ENCODE measurements around the gene VASP. TPM values are rescaled to one million over a fixed set of nuclear protein-coding genes. Genes with fewer than 3 reads are reported as not detected.
A peak's percentile ranks its signal among the peaks of the same experiment; 100 is the strongest.

VASP gene
- total and polyA plus RNA-seq, 2 donors (not counting 1 experiment from before 2014, with no cell fraction given), result 79.5 to 108 TPM

GRCh38 chr19:45542234-45542668 is 35.0 kb downstream of the VASP start:
- Histone ChIP-seq H3K27me3 (replicated peaks in 1 of 4; ENCODE audit: control extremely low read depth in 1 of 4, control insufficient read depth in 3 of 4, insufficient read depth in 4 of 4, low read length in 3 of 4) (no peaks in the 10 kb centered on the region), H2AFZ (ENCODE audit: insufficient read depth, low read depth, low read length, poor library complexity, severe bottlenecking) (no peak overlapping the region), H3K4me1 (ENCODE audit: control insufficient read depth in 2 of 2, insufficient read depth in 2 of 2, low read length in 2 of 2) (peaks cover 7 to 24% of the 10 kb centered on the region in 2 donors), H3K9me3 (ENCODE audit: control extremely low read depth in 1 of 3, control insufficient read depth in 2 of 3, insufficient read depth in 1 of 3, low read length in 2 of 3) (peaks cover 0 to 9% (median 7%) of the 10 kb centered on the region in 3 donors), H3K79me2 (ENCODE audit: control insufficient read depth, insufficient read depth, low read length) (no peaks in the 10 kb centered on the region), H4K20me1 (ENCODE audit: control insufficient read depth, insufficient read depth, low read length, poor library complexity, severe bottlenecking) (no peaks in the 10 kb centered on the region), H3K27ac (ENCODE audit: low read length in 2 of 2) (no peak overlapping the region), H3K36me3 (replicated peaks in 1 of 2; ENCODE audit: control extremely low read depth in 1 of 2, control insufficient read depth in 1 of 2, extremely low read depth in 1 of 2, insufficient read depth in 2 of 2, low read length in 1 of 2) (no peaks in the 10 kb centered on the region), H3K9ac (ENCODE audit: low read length) (no peak overlapping the region), H3K4me3 (ENCODE audit: control extremely low read depth in 1 of 5, extremely low read depth in 1 of 5, insufficient read depth in 1 of 5, low read depth in 2 of 5, low read length in 4 of 5) (no peak overlapping the region), H3K4me2 (replicated peaks; ENCODE audit: low read depth, low read length, poor library complexity, severe bottlenecking) (no peak overlapping the region)
- DNase-seq, result no peak
- TF ChIP-seq EZH2 (IDR thresholded peaks at IDR 0.05; ENCODE audit: borderline replicate concordance, insufficient read depth, low read depth, low read length, poor library complexity, severe bottlenecking), result no peak
- TF ChIP-seq CTCF (IDR thresholded peaks at IDR 0.05), result no peak
- ChIA-PET CTCF (interaction anchor here (1.0 kb wide), 2 partner anchors 18 to 103 kb away, joined by 3 read pairs; no protein-coding TSS in a partner anchor), POLR2A (interaction anchor here (0.7 kb wide), 1 partner anchor 96 kb away, joined by 5 read pairs; no protein-coding TSS in a partner anchor)
- H3K4me3 Mint-ChIP-seq, result no peak overlapping the region
- no peaks in the 10 kb centered on the region for H3K9me3 Mint-ChIP-seq (ENCODE audit: insufficient read depth)
- peaks cover 15% of the 10 kb centered on the region for H3K4me1 Mint-ChIP-seq
- no peaks in the 10 kb centered on the region for H3K27me3 Mint-ChIP-seq
- WGBS (ENCODE audit: insufficient coverage), result 80% methylated on average over 3 of the region's 7 CpGs
- H3K27ac Mint-ChIP-seq, result no peak overlapping the region
- ATAC-seq (ENCODE audit: low read depth), result no peak
- intact Hi-C loops (cut with micrococcal nuclease), result no loop called here

GRCh38 chr19:45547211-45547770 is 40.0 kb downstream of the VASP start:
- Histone ChIP-seq H3K9ac (ENCODE audit: low read length) (no peak overlapping the region), H2AFZ (ENCODE audit: insufficient read depth, low read depth, low read length, poor library complexity, severe bottlenecking) (no peak overlapping the region), H3K4me1 (ENCODE audit: control insufficient read depth in 2 of 2, insufficient read depth in 2 of 2, low read length in 2 of 2) (peaks cover 7 to 26% of the 10 kb centered on the region in 2 donors), H3K27ac (ENCODE audit: low read length in 2 of 2) (peak overlapping the region in 1 of 2 donors; percentile 15), H4K20me1 (ENCODE audit: control insufficient read depth, insufficient read depth, low read length, poor library complexity, severe bottlenecking) (no peaks in the 10 kb centered on the region), H3K36me3 (replicated peaks in 1 of 2; ENCODE audit: control extremely low read depth in 1 of 2, control insufficient read depth in 1 of 2, extremely low read depth in 1 of 2, insufficient read depth in 2 of 2, low read length in 1 of 2) (no peaks in the 10 kb centered on the region), H3K27me3 (replicated peaks in 1 of 4; ENCODE audit: control extremely low read depth in 1 of 4, control insufficient read depth in 3 of 4, insufficient read depth in 4 of 4, low read length in 3 of 4) (no peaks in the 10 kb centered on the region), H3K9me3 (ENCODE audit: control extremely low read depth in 1 of 3, control insufficient read depth in 2 of 3, insufficient read depth in 1 of 3, low read length in 2 of 3) (no peaks in the 10 kb centered on the region), H3K4me2 (replicated peaks; ENCODE audit: low read depth, low read length, poor library complexity, severe bottlenecking) (no peak overlapping the region), H3K4me3 (ENCODE audit: control extremely low read depth in 1 of 5, extremely low read depth in 1 of 5, insufficient read depth in 1 of 5, low read depth in 2 of 5, low read length in 4 of 5) (no peak overlapping the region), H3K79me2 (ENCODE audit: control insufficient read depth, insufficient read depth, low read length) (no peaks in the 10 kb centered on the region)
- whole genome bisulfite sequencing (ENCODE audit: insufficient coverage), result 58% methylated on average over 4 of the region's 10 CpGs
- no peak for DNase-seq
- ChIA-PET POLR2A (no interaction called here), CTCF (interaction anchor here (1.4 to 3.5 kb wide), 2 partner anchors 11 to 25 kb away, joined by 3 to 13 read pairs; no protein-coding TSS in a partner anchor)
- Mint-ChIP-seq H3K9me3 (ENCODE audit: insufficient read depth) (no peaks in the 10 kb centered on the region), H3K27me3 (no peaks in the 10 kb centered on the region), H3K4me3 (no peak overlapping the region), H3K27ac (no peak overlapping the region), H3K4me1 (peaks cover 21% of the 10 kb centered on the region)
- TF ChIP-seq EZH2 (IDR thresholded peaks at IDR 0.05; ENCODE audit: borderline replicate concordance, insufficient read depth, low read depth, low read length, poor library complexity, severe bottlenecking) (no peak), CTCF (IDR thresholded peaks at IDR 0.05) (no peak)
- intact Hi-C loops (cut with micrococcal nuclease), result no loop called here
- ATAC-seq (ENCODE audit: low read depth), result no peak
